Measurements from ENCODE around the gene DZANK1. TPM values are rescaled to one million over a fixed set of nuclear protein-coding genes. Genes with fewer than 3 reads are reported as not detected.
"Not testable (repeated sequence)": the region's sequence is repeated elsewhere in the genome, so short reads cannot be mapped to it uniquely, and the experiment has no call there.

DZANK1 gene
- total RNA-seq: 1 to 10 TPM; 1.0 to 7.2 (median 4.4) TPM

GRCh38 chr20:18466894-18467730 is at the start of gene DZANK1, which contains the start of gene POLR3F:
Gene DZANK1 (minus strand): TSS chr20:18467030. CDS start chr20:18465358, 1,672 bp downstream.
Gene POLR3F (plus strand): TSS chr20:18467390. CDS start chr20:18467507, 117 bp downstream.
- ATAC-seq (replicated peaks in 6 of 8): peak; percentile 98 to 100 (median 99)
- H3K4me1 ChIP-seq (replicated peaks in 1 of 2): peaks cover 11 to 16% of the 10 kb centered on the region in 2 donors
- in situ Hi-C loops (cut with MboI; ENCODE audit: low pct_unique_long_range_greater_than_20kb in 2 of 9, low sequenced_read_pairs in 9 of 9, unreplicated experiment in 9 of 9): no loop called here
- 0 to 4% (median 1%) methylated on average over 4 to 18 of the region's 57 CpGs; no CpG with 5 or more reads in 1 of the 10 experiments for WGBS, 10 experiments
- peak within 1 kb of the TSS; percentile 48 to 94 (median 58) for H3K4me3 ChIP-seq
- H3K27ac ChIP-seq: peak within 1 kb of the TSS; percentile 93 to 98

GRCh38 chr20:18515973-18516372 is 49.1 kb upstream of the DZANK1 start:
- no peak overlapping the region for H3K27ac ChIP-seq
- in situ Hi-C loops (cut with MboI; ENCODE audit: low pct_unique_long_range_greater_than_20kb in 2 of 9, low sequenced_read_pairs in 9 of 9, unreplicated experiment in 9 of 9): no loop called here
- no peaks in the 10 kb centered on the region for H3K4me1 ChIP-seq (replicated peaks in 1 of 2)
- peak in 3 of 8 experiments; percentile 82 to 94 (median 92) for ATAC-seq (replicated peaks in 6 of 8)
- no peak overlapping the region for H3K4me3 ChIP-seq

GRCh38 chr20:18514127-18514526 is 47.3 kb upstream of the DZANK1 start:
- H3K4me3 ChIP-seq: no peak overlapping the region
- no peak overlapping the region for H3K27ac ChIP-seq
- H3K4me1 ChIP-seq (replicated peaks in 1 of 2): no peaks in the 10 kb centered on the region
- peak in 2 of 8 experiments; percentile 15 to 36 for ATAC-seq (replicated peaks in 6 of 8)
- WGBS, 10 experiments: 80 to 90% (median 81%) methylated on average over 1 to 2 of the region's 5 CpGs; no CpG with 5 or more reads in 6 of the 10 experiments
- in situ Hi-C loops (cut with MboI; ENCODE audit: low pct_unique_long_range_greater_than_20kb in 2 of 9, low sequenced_read_pairs in 9 of 9, unreplicated experiment in 9 of 9): no loop called here

- Histone ChIP-seq H3K27ac (no peak overlapping the region), H3K4me3 (no peak overlapping the region), H3K4me1 (replicated peaks in 1 of 2) (peaks cover 0 to 7% of the 10 kb centered on the region in 2 donors)
- in situ Hi-C loops (cut with MboI; ENCODE audit: low pct_unique_long_range_greater_than_20kb in 2 of 9, low sequenced_read_pairs in 9 of 9, unreplicated experiment in 9 of 9): no loop called here
- ATAC-seq (replicated peaks in 6 of 8): no peak
- 63 to 100% (median 93%) methylated on average over 1 to 7 of the region's 7 CpGs for WGBS, 10 experiments
These were observed 46.4 kb upstream of the DZANK1 start for GRCh38 chr20:18513208-18513607.

GRCh38 chr20:18511571-18511970 is 44.7 kb upstream of the DZANK1 start:
- no peak overlapping the region for H3K4me3 ChIP-seq
- ATAC-seq (replicated peaks in 6 of 8): no peak
- in situ Hi-C loops (cut with MboI; ENCODE audit: low pct_unique_long_range_greater_than_20kb in 2 of 9, low sequenced_read_pairs in 9 of 9, unreplicated experiment in 9 of 9): no loop called here
- H3K4me1 ChIP-seq (replicated peaks in 1 of 2): peaks cover 3 to 11% of the 10 kb centered on the region in 2 donors
- 90 to 100% (median 100%) methylated on average over 1 of the region's 1 CpG; no CpG with 5 or more reads in 1 of the 10 experiments for WGBS, 10 experiments
- no peak overlapping the region for H3K27ac ChIP-seq

GRCh38 chr20:18507218-18508191 is 40.7 kb upstream of the DZANK1 start, which contains the start of gene SEC23B:
Gene SEC23B (plus strand): TSS chr20:18507940. CDS start chr20:18510836, 2,896 bp downstream.
- in situ Hi-C loops (cut with MboI; ENCODE audit: low pct_unique_long_range_greater_than_20kb in 2 of 9, low sequenced_read_pairs in 9 of 9, unreplicated experiment in 9 of 9): no loop called here
- Histone ChIP-seq H3K4me1 (replicated peaks in 1 of 2) (peaks cover 3 to 11% of the 10 kb centered on the region in 2 donors), H3K27ac (peak within 1 kb of the TSS; percentile 96 to 98), H3K4me3 (peak within 1 kb of the TSS; percentile 68 to 90 (median 75))
- WGBS, 10 experiments: 0 to 3% (median 0%) methylated on average over 3 to 19 of the region's 69 CpGs; no CpG with 5 or more reads in 1 of the 10 experiments
- peak; percentile 91 to 98 (median 97) for ATAC-seq (replicated peaks in 6 of 8)

GRCh38 chr20:18506744-18507143 is 39.9 kb upstream of the DZANK1 start:
- Histone ChIP-seq H3K27ac (peak overlapping the region; percentile 96 to 98), H3K4me1 (replicated peaks in 1 of 2) (peaks cover 3 to 11% of the 10 kb centered on the region in 2 donors), H3K4me3 (peak overlapping the region; percentile 68 to 90 (median 75))
- 0 to 78% (median 41%) methylated on average over 3 to 7 of the region's 8 CpGs; no CpG with 5 or more reads in 1 of the 10 experiments for WGBS, 10 experiments
- in situ Hi-C loops (cut with MboI; ENCODE audit: low pct_unique_long_range_greater_than_20kb in 2 of 9, low sequenced_read_pairs in 9 of 9, unreplicated experiment in 9 of 9): no loop called here
- no peak for ATAC-seq (replicated peaks in 6 of 8)

DNA sequence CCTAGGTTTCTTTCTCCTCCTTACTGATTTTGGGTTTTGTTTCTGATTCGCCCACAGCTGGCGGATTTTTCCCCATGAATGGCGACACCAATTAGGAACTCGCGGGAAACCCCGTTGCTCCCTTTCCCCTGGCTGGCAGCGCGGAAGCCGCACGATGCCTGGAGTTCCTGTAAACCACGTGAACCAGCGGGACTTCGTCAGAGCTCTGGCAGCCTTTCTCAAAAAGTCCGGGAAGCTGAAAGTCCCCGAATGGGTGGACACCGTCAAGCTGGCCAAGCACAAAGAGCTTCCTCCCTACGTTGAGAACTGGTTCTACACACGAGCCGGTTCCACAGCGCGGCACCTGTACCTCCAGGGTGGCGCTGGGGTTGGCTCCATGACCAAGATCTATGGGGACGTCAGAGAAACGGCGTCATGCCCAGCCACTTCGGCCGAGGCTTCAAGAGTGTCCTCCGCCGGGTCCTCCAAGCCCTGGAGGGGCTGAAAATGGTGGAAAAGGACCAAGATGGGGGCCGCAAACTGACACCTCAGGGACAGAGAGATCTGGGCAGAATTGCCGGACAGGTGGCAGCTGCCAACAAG is 37.7 kb upstream of the DZANK1 start:
- Histone ChIP-seq H3K4me1 (replicated peaks in 1 of 2) (peaks cover 3 to 11% of the 10 kb centered on the region in 2 donors), H3K4me3 (no peak overlapping the region), H3K27ac (no peak overlapping the region)
- ATAC-seq (replicated peaks in 6 of 8): peak in 1 of 8 experiments; percentile 0
- in situ Hi-C loops (cut with MboI; ENCODE audit: low pct_unique_long_range_greater_than_20kb in 2 of 9, low sequenced_read_pairs in 9 of 9, unreplicated experiment in 9 of 9): no loop called here
- 29 to 100% (median 85%) methylated on average over 1 to 24 of the region's 31 CpGs for WGBS, 10 experiments

GRCh38 chr20:18501672-18502071 is 34.8 kb upstream of the DZANK1 start:
- ATAC-seq (replicated peaks in 6 of 8); H3K4me1 ChIP-seq (replicated peaks in 1 of 2); H3K4me3 ChIP-seq; in situ Hi-C loops (cut with MboI; ENCODE audit: low pct_unique_long_range_greater_than_20kb in 2 of 9, low sequenced_read_pairs in 9 of 9, unreplicated experiment in 9 of 9); H3K27ac ChIP-seq: not testable (repeated sequence)
- 13 to 75% (median 30%) methylated on average over 1 of the region's 1 CpG; no CpG with 5 or more reads in 5 of the 10 experiments for whole genome bisulfite sequencing, 10 experiments

- Histone ChIP-seq H3K27ac (peak overlapping the region in 1 of 2 donors; percentile 6), H3K4me3 (peak overlapping the region; percentile 54 to 92 (median 71)), H3K4me1 (replicated peaks in 1 of 2) (peaks cover 6 to 9% of the 10 kb centered on the region in 2 donors)
- in situ Hi-C loops (cut with MboI; ENCODE audit: low pct_unique_long_range_greater_than_20kb in 2 of 9, low sequenced_read_pairs in 9 of 9, unreplicated experiment in 9 of 9): no loop called here
- 71 to 100% (median 90%) methylated on average over 1 to 3 of the region's 3 CpGs for WGBS, 10 experiments
- ATAC-seq (replicated peaks in 6 of 8): no peak
These were observed 30.8 kb upstream of the DZANK1 start for GRCh38 chr20:18497603-18498002.

GRCh38 chr20:18496740-18497592 is 30.1 kb upstream of the DZANK1 start, which contains the start of gene RBBP9:
Gene RBBP9 (minus strand): TSS chr20:18497225. CDS start chr20:18497167, 58 bp downstream.
- peaks cover 6 to 9% of the 10 kb centered on the region in 2 donors for H3K4me1 ChIP-seq (replicated peaks in 1 of 2)
- peak within 1 kb of the TSS in 1 of 2 donors; percentile 6 for H3K27ac ChIP-seq
- WGBS, 10 experiments: 0 to 39% (median 8%) methylated on average over 1 to 19 of the region's 31 CpGs
- peak; percentile 100 for ATAC-seq (replicated peaks in 6 of 8)
- peak within 1 kb of the TSS; percentile 54 to 92 (median 71) for H3K4me3 ChIP-seq
- in situ Hi-C loops (cut with MboI; ENCODE audit: low pct_unique_long_range_greater_than_20kb in 2 of 9, low sequenced_read_pairs in 9 of 9, unreplicated experiment in 9 of 9): no loop called here

All from motor neuron (in vitro differentiated cells).